Left ventricle myocardium inferior (tissue), 1 donor: ENCODE results near the gene CTTN. TPM values are rescaled to one million over a fixed set of nuclear protein-coding genes. Genes with fewer than 3 reads are reported as not detected.

Source experiments
- DNase-seq: peaks from one replicate; pipeline ENCODE4 v3.0.0-alpha.2; 2020
- H3K27ac ChIP-seq: fragments of 200-600 bp; replicated peaks from 2 replicates; pipeline ENCODE4 v1.8.0; 2021
- H3K27me3 ChIP-seq: fragments of 200-600 bp; 2 replicates; pipeline ENCODE4 v1.8.0; 2021; ENCODE audit warnings: low read depth
- H3K36me3 ChIP-seq: fragments of 200-600 bp; 2 replicates; pipeline ENCODE4 v1.8.0; 2021
- H3K4me1 ChIP-seq: fragments of 200-600 bp; 2 replicates; pipeline ENCODE4 v1.8.0; 2021
- H3K4me3 ChIP-seq: fragments of 200-600 bp; 2 replicates; pipeline ENCODE4 v1.8.0; 2021; ENCODE audit warnings: mild to moderate bottlenecking, moderate library complexity
- H3K9me3 ChIP-seq: fragments of 200-600 bp; replicated peaks from 2 replicates; pipeline ENCODE4 v1.8.0; 2021
- CTCF ChIP-seq: fragments of 200-600 bp; IDR thresholded peaks from 2 replicates; pipeline ENCODE4 v1.8.0; 2021; ENCODE audit warnings: antibody characterized with exemption, mild to moderate bottlenecking, borderline replicate concordance
- intact Hi-C: fragments of 100-400 bp; cut with micrococcal nuclease; formaldehyde crosslinking; loops from one replicate; pipeline ENCODE4 v1.11.0; 2022
- total RNA-seq: library from RNA; stranded (reverse); fragmentation: NEBNext Ultra II Directional; extraction: Animal tissue kit (Norgen Biotek cat#: 25700); gene quantifications from one replicate; pipeline ENCODE4 v1.2.1, GENCODE V29; 2021
- donor health status: DM: no; HTN: yes; CAD: no; lungs with severe emphysema.

The CTTN gene
- total RNA-seq, 1 donor from 2014 or later = 144 TPM

- Histone ChIP-seq H3K4me3 (no peak overlapping the region), H3K9me3 (no peaks in the 10 kb centered on the region), H3K27ac (no peak overlapping the region), H3K27me3 (no peaks in the 10 kb centered on the region), H3K4me1 (no peaks in the 10 kb centered on the region), H3K36me3 (peaks cover 98% of the 10 kb centered on the region)
- intact Hi-C loops = no loop called here
- no peak for DNase-seq
- TF ChIP-seq CTCF = no peak
Measured at GRCh38 chr11:70433526-70433925, 35.2 kb downstream of the CTTN start.

- Histone ChIP-seq H3K27ac (no peak overlapping the region), H3K4me3 (no peak overlapping the region), H3K4me1 (no peaks in the 10 kb centered on the region), H3K36me3 (peaks cover 95% of the 10 kb centered on the region), H3K27me3 (no peaks in the 10 kb centered on the region), H3K9me3 (no peaks in the 10 kb centered on the region)
- intact Hi-C loops = no loop called here
- DNase-seq = no peak
- TF ChIP-seq CTCF = no peak
Measured at GRCh38 chr11:70433966-70434812, 35.9 kb downstream of the CTTN start.

- no peaks in the 10 kb centered on the region for H3K4me1 ChIP-seq
- no peaks in the 10 kb centered on the region for H3K27me3 ChIP-seq
- no peak for TF ChIP-seq CTCF
- no peak for DNase-seq
- no peaks in the 10 kb centered on the region for H3K9me3 ChIP-seq
- intact Hi-C loops = no loop called here
- peaks cover 93% of the 10 kb centered on the region for H3K36me3 ChIP-seq
- H3K27ac ChIP-seq = no peak overlapping the region
- H3K4me3 ChIP-seq = no peak overlapping the region
Measured at GRCh38 chr11:70434813-70435278, 36.5 kb downstream of the CTTN start.

GRCh38 chr11:70435361-70435760, 37.0 kb downstream of the CTTN start:
- no peak for DNase-seq
- Histone ChIP-seq H3K9me3 (no peaks in the 10 kb centered on the region), H3K4me1 (no peaks in the 10 kb centered on the region), H3K36me3 (peaks cover 88% of the 10 kb centered on the region), H3K27me3 (no peaks in the 10 kb centered on the region), H3K4me3 (no peak overlapping the region), H3K27ac (no peak overlapping the region)
- no peak for TF ChIP-seq CTCF
- intact Hi-C loops = no loop called here

- no peaks in the 10 kb centered on the region for H3K4me1 ChIP-seq
- no peak overlapping the region for H3K4me3 ChIP-seq
- no peaks in the 10 kb centered on the region for H3K9me3 ChIP-seq
- TF ChIP-seq CTCF = no peak
- DNase-seq = no peak
- no peak overlapping the region for H3K27ac ChIP-seq
- intact Hi-C loops = no loop called here
- H3K27me3 ChIP-seq = no peaks in the 10 kb centered on the region
- peaks cover 82% of the 10 kb centered on the region for H3K36me3 ChIP-seq
Measured at GRCh38 chr11:70435765-70436500, 37.6 kb downstream of the CTTN start.
